Keratinocyte (primary cell): Measurements from ENCODE around the gene TGM1. TPM values are rescaled to one million over a fixed set of nuclear protein-coding genes. Genes with fewer than 3 reads are reported as not detected.

Experiments
- DNase-seq: peaks from one replicate; pipeline ENCODE4 v3.0.0-alpha.2; 2011; ENCODE audit warnings: low read depth, missing footprints, low spot score
- FAIRE-seq: peaks from 2 replicates; lab custom pipeline; 2011; peaks lifted over from hg19 to GRCh38; lab: Jason Lieb, UNC
- H2AFZ ChIP-seq: 2 replicates; pipeline ENCODE4 v1.6.0; 2012; ENCODE audit warnings: low read length, control low read depth, inconsistent platforms; ENCODE audit not compliant: control insufficient read depth
- H3K27ac ChIP-seq: 2 replicates; pipeline ENCODE4 v1.5.1; 2011; ENCODE audit warnings: low read length; ENCODE audit not compliant: control insufficient read depth, insufficient read depth
- H3K27me3 ChIP-seq: 3 replicates; pipeline ENCODE4 v1.6.0; 2011; ENCODE audit warnings: low read length; ENCODE audit not compliant: control insufficient read depth, insufficient read depth; ENCODE audit errors: extremely low read depth
- H3K36me3 ChIP-seq, 2 experiments: 2 replicates in 1 of 2; 3 replicates in 1 of 2; pipeline ENCODE4 v1.5.1; 2011; ENCODE audit warnings: low read length in 2 of 2, mild to moderate bottlenecking in 1 of 2; ENCODE audit not compliant: control insufficient read depth in 2 of 2, insufficient read depth in 2 of 2; ENCODE audit errors: extremely low read depth in 1 of 2
- H3K4me1 ChIP-seq: 3 replicates; pipeline ENCODE4 v1.5.1; 2011; ENCODE audit warnings: low read length; ENCODE audit not compliant: control insufficient read depth, insufficient read depth; ENCODE audit errors: extremely low read depth
- H3K4me2 ChIP-seq: 3 replicates; pipeline ENCODE4 v1.6.0; 2011; ENCODE audit warnings: low read depth, low read length; ENCODE audit not compliant: control insufficient read depth, insufficient read depth; ENCODE audit errors: extremely low read depth
- H3K4me3 ChIP-seq, 3 experiments: fragments of 200-600 bp in 1 of 3; sonication (generic) in 1 of 3; 2 replicates in 2 of 3; 3 replicates in 1 of 3; pipeline ENCODE4 v1.5.1; 2011 to 2016; ENCODE audit warnings: low read length in 3 of 3, mild to moderate bottlenecking in 3 of 3, control low read depth in 2 of 3, inconsistent platforms in 1 of 3, low read depth in 1 of 3, mixed read lengths in 1 of 3, mixed run types in 1 of 3, moderate library complexity in 1 of 3; ENCODE audit not compliant: control insufficient read depth in 2 of 3, insufficient read depth in 2 of 3; ENCODE audit errors: extremely low read depth in 1 of 3
- H3K79me2 ChIP-seq: 2 replicates; pipeline ENCODE4 v1.6.0; 2012; ENCODE audit warnings: low read length; ENCODE audit not compliant: control insufficient read depth, insufficient read depth
- H3K9ac ChIP-seq: 3 replicates; pipeline ENCODE4 v1.6.0; 2011; ENCODE audit warnings: low read length; ENCODE audit not compliant: control insufficient read depth, insufficient read depth; ENCODE audit errors: extremely low read depth
- H3K9me1 ChIP-seq: 3 replicates; pipeline ENCODE4 v1.6.0; 2011; ENCODE audit warnings: low read length; ENCODE audit not compliant: control insufficient read depth, insufficient read depth; ENCODE audit errors: extremely low read depth
- H3K9me3 ChIP-seq: 2 replicates; pipeline ENCODE4 v1.5.1; 2012; ENCODE audit warnings: low read depth, low read length; ENCODE audit not compliant: control insufficient read depth
- H4K20me1 ChIP-seq: 3 replicates; pipeline ENCODE4 v1.6.0; 2011; ENCODE audit warnings: low read length; ENCODE audit not compliant: control insufficient read depth, insufficient read depth; ENCODE audit errors: extremely low read depth
- EZH2 ChIP-seq: IDR thresholded peaks from one replicate; pipeline ENCODE4 v1.6.1; 2012; ENCODE audit warnings: inconsistent platforms, mild to moderate bottlenecking, low read length, moderate library complexity
- dilution Hi-C: fragments of 300-500 bp; cut with MboI; formaldehyde crosslinking; loops from one replicate; pipeline ENCODE4 v1.7.0; 2020; ENCODE audit warnings: low sequenced_read_pairs; ENCODE audit not compliant: extremely low pct_ligation_motif_present
- polyA plus RNA-seq, 5 experiments: library from polyadenylated mRNA; depleted of rRNA in 3 of 5; stranded (reverse) in 3 of 5; stranded (forward) in 1 of 5; unstranded in 1 of 5; fragments of >200 nt; gene quantifications; 1 replicate in 1 of 5; 2 replicates in 3 of 5; 3 replicates in 1 of 5; pipeline versions ENCODE4 v1.2.1 to v1.2.3, GENCODE V29; 2011 to 2012; ENCODE audit warnings: missing spikeins in 2 of 5, low read depth in 1 of 5, low replicate concordance in 1 of 5
- TF ChIP-seq, protein P1 (sequence below), 3 experiments: IDR thresholded peaks in 1 of 3; conservative IDR thresholded peaks in 1 of 3; optimal IDR thresholded peaks in 1 of 3; 2 replicates in 2 of 3; 3 replicates in 1 of 3; pipeline versions ENCODE3 to v1.5.1; 2011; ENCODE audit warnings: low read length in 3 of 3, mild to moderate bottlenecking in 3 of 3, moderate library complexity in 2 of 3, control low read depth in 1 of 3, inconsistent platforms in 1 of 3; ENCODE audit not compliant: insufficient read depth in 2 of 3; ENCODE audit errors: extremely low read depth in 1 of 3

The TGM1 gene
- polyA plus RNA-seq, 1 donor (not counting 4 experiments of a cell fraction or from before 2014, with no cell fraction given) = 16.1 TPM

DNA sequence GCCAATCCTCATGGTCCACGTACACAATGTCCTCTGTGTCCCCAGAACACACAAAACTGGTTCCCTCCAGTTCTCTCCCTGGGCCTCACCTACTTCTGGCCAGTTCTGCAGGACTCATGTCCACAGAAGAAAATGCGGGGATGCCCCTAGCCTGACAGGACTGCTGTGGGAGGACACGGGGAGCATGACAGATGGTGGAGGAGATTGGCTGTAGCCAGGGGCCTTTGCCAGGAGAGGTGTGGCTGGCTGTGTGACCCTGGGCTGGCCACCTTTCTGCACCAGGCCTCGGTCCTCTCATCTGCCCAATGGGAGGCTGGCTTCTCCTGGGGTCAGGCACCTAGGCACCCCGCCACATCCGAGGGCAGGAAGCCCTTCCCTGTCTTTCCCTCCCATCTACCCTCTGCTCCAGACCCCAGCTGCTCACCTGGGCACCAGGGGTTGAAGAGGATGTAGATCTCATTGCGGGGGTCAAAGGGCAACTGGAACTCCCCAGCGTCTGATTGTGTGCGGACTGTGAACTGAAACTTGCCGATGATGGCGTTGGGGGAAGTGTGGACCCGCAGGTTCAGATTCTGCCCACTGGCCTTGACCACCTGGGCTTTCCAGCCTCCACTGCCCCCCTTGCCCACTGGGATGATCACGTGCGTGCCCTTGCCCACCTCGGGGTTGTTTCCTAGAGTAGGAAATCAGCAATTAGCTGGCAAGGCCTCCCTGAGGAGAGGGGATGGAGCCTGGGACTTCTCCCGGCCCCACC lies 2.8 kb downstream of the TGM1 start:
- H3K27ac ChIP-seq = no peak overlapping the region
- peaks cover 3 to 11% of the 10 kb centered on the region in 2 experiments for H3K36me3 ChIP-seq
- peaks cover 33% of the 10 kb centered on the region for H3K4me1 ChIP-seq
- no peak overlapping the region for H3K4me3 ChIP-seq
- H4K20me1 ChIP-seq = no peaks in the 10 kb centered on the region
- no peaks in the 10 kb centered on the region for H3K9me1 ChIP-seq
- no peak overlapping the region for H2AFZ ChIP-seq
- FAIRE-seq (no peak), DNase-seq (no peak)
- H3K9ac ChIP-seq = no peak overlapping the region
- TF ChIP-seq, protein P1, sequence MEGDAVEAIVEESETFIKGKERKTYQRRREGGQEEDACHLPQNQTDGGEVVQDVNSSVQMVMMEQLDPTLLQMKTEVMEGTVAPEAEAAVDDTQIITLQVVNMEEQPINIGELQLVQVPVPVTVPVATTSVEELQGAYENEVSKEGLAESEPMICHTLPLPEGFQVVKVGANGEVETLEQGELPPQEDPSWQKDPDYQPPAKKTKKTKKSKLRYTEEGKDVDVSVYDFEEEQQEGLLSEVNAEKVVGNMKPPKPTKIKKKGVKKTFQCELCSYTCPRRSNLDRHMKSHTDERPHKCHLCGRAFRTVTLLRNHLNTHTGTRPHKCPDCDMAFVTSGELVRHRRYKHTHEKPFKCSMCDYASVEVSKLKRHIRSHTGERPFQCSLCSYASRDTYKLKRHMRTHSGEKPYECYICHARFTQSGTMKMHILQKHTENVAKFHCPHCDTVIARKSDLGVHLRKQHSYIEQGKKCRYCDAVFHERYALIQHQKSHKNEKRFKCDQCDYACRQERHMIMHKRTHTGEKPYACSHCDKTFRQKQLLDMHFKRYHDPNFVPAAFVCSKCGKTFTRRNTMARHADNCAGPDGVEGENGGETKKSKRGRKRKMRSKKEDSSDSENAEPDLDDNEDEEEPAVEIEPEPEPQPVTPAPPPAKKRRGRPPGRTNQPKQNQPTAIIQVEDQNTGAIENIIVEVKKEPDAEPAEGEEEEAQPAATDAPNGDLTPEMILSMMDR (optimal IDR thresholded peaks at IDR 0.05 in 1 of 3, IDR thresholded peaks at IDR 0.05 in 1 of 3, conservative IDR thresholded peaks at IDR 0.05 in 1 of 3; ENCODE audit: extremely low read depth in 1 of 3, insufficient read depth in 2 of 3, low read length in 3 of 3) = no peak
- no peak for TF ChIP-seq EZH2
- H3K27me3 ChIP-seq = no peaks in the 10 kb centered on the region
- no peaks in the 10 kb centered on the region for H3K9me3 ChIP-seq
- H3K79me2 ChIP-seq = no peaks in the 10 kb centered on the region
- dilution Hi-C loops = no loop called here
- no peak overlapping the region for H3K4me2 ChIP-seq

DNA sequence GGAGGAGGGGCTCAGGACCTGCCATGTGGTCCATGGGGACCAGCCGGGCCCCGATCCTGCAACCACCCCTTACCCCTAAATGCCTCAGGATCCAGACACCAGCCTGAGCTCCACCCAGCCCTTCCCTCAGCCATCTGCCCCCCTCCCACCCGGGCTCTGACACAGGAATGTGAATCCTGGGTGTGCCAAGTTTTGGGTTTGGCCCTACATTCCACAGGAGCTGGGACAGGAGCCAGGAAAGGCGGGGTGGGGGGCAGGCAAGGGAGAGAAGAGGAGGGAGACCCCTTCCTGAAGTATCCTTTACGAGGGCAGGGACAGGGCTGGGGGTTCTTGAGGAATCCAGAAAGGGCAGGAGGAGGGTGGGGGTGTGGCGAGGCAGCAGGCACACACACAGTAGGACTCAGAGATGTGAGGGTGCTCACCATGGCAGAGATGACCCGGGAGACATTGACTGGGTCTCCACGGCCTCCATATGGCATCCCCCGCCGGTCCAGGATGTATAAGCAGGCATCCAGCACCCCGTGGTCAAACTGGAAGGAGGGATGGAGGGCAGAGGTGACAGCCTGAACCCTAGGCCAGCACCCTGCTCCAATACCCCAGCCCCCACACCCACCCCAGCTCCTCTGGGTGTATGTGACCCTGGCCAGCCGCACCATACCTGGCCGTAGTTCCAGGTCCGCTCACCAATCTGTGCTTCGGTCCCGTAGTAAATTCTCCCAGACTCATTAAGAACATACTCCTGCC lies 3.5 kb downstream of the TGM1 start:
- DNase-seq = no peak
- H3K4me1 ChIP-seq = peaks cover 26% of the 10 kb centered on the region
- no peak overlapping the region for H3K27ac ChIP-seq
- peak overlapping the region; percentile 45 for H3K4me2 ChIP-seq
- no peak for TF ChIP-seq EZH2
- TF ChIP-seq, protein P1 (optimal IDR thresholded peaks at IDR 0.05 in 1 of 3, IDR thresholded peaks at IDR 0.05 in 1 of 3, conservative IDR thresholded peaks at IDR 0.05 in 1 of 3; ENCODE audit: extremely low read depth in 1 of 3, insufficient read depth in 2 of 3, low read length in 3 of 3) = no peak
- no peaks in the 10 kb centered on the region for H4K20me1 ChIP-seq
- H3K9ac ChIP-seq = peak overlapping the region; percentile 9
- peak overlapping the region; percentile 71 for H2AFZ ChIP-seq
- no peaks in the 10 kb centered on the region for H3K79me2 ChIP-seq
- no peak overlapping the region for H3K4me3 ChIP-seq
- no peaks in the 10 kb centered on the region for H3K27me3 ChIP-seq
- FAIRE-seq = no peak
- dilution Hi-C loops = no loop called here
- H3K36me3 ChIP-seq = peaks cover 9 to 18% of the 10 kb centered on the region in 2 experiments
- H3K9me3 ChIP-seq = no peaks in the 10 kb centered on the region
- H3K9me1 ChIP-seq = no peaks in the 10 kb centered on the region
